Measurements from ENCODE around the gene PDCD4.

Gene PDCD4

DNA sequence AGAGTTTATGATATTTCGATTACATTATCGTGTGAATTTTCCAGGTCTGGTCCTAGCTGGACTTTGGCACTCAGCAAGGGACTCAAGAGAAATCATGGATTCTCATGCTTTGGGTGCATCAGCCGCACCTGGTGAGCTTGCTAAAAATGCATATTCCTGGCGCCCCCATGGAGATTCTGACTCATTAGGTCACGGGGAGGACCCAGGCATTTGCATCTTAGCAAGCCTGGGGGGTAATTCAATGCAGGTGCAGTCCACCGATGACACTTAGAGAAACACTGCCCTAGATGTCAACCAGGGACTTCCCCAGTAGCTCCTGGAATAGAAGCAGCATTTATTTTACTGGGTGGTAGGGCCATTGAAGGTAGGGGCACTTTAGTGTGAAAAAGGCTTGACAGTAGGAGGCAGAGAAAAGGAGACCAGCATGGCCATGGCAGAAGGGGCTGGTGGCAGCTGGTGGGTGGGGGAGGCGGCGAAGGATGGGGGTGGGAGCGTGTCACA, 29.9 kb upstream of the PDCD4 start:
- DNase-seq, result no peak

DNA sequence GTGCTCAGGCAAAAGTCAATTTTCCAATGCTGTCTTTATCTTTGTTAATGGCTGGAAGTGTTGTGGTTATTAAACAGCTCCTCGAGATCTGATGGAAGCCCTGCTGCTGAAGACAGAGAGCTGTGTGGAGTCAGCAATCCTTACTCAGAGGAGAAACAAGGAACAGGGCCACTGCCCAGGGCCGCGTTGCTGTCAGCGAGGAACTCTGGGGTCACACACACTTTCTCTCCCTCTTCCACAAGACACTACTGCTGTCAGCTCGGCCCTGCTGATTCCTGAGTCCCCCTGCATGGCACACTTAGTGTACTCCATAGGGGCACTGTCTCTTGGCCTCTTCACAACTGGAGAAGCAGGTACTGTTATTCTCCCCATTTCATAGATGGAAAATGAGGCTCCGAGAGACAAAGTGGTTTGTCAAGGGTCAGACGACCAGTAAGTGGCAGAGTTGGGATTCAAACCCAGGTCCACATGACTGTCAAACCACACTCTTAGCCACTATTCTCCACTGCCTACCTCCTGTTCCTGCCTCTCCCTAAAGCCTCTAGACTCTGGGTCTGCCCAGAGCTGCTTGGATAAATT, 29.3 kb upstream of the PDCD4 start:
- DNase-seq, result no peak

DNA sequence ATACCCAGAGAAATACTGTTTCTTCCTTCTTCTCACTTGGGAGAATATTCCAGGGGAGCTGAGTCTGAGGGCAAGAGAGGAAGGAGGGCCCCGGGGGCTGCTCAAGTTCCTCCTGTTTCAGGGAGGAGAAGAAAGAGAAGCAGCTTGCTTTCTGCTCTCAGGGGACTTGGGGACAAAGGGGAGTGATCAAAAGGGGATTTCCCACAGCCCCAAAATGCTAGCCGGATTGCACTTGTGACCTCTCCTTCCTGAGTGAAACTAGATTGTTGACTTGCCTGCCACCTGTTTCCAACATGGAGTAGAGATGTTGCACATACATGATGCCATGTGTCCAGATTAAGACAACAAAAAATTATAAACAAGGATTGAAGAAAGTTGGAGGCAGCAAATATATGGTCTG, 28.7 kb upstream of the PDCD4 start:
- DNase-seq, result peak in 1 of 51 donors; percentile 20

DNA sequence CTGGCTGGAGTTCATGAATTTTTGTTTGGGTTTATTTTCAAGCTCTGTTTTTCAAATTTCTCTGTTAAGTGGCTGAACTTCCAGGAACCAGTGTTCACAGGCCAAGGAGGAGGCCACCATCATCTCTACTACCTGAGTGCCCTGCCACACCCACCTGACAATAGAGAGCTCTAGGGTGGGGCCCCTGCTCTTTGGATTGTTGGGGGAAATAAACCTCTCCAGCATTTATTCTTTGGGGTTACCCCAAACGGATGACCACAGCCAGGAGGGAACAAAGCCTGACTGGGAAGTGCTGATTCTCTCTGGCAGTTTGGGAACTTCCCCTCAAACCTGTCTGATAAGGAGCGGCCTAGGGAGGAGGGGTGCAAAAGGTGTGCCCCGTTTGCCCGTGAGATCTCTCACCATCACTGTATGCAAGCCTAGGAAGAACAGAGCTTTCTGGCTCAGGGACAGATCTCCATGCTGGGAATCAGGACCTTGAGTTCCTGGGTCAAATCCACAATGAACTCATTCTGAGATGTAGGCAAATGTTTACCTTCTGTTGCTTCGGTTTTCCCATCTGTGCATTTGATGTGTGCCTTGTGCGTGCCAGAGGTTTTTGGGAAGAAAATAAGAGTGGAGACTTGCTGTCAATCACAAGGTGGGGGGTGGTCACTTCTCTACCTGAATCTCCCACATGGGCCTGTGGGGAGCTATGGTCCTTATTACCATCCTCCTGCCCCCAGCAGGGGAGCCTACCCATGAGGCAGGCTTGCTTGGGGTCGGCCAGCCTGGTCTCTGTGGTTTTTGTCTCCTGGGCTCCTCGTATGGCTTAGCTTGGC, 27.7 kb upstream of the PDCD4 start:
- DNase-seq, result no peak

GRCh38 chr10:110844617-110844881, 27.2 kb upstream of the PDCD4 start:
- no peak for DNase-seq

DNA sequence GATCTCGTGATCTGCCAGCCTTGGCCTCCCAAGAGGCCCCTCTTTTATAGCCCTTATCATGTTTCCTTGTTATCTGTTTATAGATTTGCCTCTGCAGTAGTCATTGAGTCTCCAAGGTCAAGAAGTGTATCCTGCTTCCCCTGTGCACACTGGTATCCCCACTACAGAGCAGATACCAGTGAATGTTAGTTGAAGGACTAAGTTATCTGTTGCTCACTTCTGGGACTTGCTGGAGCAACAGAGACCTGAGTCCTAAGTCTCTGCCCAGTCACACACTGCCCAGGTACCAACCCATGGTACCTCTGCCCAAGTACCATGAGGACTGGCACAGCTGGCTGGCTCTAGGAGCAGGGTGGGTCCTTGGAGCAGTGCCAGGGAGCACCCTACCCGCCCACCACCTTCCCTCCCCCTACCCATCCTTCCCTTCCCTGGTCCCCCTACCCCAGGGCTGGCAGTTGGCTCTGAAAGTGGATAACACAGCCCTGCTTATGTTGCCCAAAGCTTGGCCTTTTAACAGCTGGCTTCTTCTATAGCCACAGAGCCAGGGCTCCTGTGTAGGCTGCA, 26.5 kb upstream of the PDCD4 start:
- DNase-seq, result no peak

DNA sequence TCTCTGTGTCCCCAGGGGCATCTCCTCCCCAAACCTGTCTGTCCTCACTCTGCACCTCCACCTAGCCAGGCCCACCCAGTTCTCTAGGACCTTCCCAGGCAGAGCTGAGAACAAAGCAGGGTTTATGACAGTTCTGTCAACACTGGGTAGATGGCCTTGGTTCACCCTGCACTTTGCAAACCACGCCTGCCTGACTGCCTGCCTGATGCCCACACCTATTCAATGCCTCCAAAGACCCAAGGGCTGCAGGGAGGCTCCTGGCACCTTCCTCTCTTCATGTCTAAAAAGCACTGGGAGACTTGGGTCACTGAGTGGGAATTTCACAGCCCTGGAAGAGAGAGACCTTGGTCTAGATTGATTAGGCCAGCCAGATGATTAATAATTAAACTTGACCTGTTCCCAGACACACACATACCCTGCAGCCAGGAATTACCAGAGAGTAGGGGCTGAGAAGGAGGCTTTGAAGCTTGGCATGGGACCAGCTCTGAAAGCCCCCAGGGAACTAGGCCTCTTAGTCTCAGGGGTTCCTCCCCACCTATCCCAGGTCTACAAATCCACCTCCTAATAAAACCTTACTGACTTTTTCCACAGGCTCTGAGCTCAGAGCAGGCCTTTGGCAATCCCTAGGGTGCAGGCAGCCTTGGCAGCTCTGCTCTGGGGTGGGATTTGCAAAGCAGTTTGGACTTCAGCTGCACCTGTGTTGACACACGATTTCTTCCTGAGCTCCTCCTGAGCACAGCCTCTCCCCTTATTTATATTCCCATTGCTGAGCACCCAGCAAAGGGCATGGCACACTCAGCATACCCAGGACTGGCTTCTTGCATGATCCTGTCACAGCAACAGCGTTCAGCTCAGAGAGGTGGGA, 25.7 kb upstream of the PDCD4 start:
- DNase-seq, result no peak

DNA sequence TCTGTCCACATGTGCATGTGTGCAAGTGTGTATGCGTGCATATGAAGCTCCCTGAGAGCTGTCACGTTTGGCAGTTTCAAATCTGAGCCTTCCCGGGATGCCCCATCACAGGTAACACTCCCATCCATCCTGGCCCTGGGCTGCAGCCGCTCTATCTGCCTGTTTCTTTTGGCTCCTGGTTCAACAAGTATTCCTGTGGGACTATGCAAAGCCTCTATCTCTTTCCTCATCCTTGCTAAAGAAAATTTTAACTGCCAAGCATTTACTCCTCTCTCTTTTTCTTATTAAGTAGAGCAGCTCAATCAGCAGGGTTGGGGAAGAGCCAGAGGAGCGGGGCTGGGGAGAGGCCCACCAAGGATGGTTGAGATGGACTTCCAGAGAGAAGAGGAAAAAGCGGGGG, 24.4 kb upstream of the PDCD4 start:
- DNase-seq, result no peak

GRCh38 chr10:110848106-110848505, 23.6 kb upstream of the PDCD4 start:
- DNase-seq, result no peak

- no peak for DNase-seq
Measured at GRCh38 chr10:110850099-110850498, 21.6 kb upstream of the PDCD4 start.

DNA sequence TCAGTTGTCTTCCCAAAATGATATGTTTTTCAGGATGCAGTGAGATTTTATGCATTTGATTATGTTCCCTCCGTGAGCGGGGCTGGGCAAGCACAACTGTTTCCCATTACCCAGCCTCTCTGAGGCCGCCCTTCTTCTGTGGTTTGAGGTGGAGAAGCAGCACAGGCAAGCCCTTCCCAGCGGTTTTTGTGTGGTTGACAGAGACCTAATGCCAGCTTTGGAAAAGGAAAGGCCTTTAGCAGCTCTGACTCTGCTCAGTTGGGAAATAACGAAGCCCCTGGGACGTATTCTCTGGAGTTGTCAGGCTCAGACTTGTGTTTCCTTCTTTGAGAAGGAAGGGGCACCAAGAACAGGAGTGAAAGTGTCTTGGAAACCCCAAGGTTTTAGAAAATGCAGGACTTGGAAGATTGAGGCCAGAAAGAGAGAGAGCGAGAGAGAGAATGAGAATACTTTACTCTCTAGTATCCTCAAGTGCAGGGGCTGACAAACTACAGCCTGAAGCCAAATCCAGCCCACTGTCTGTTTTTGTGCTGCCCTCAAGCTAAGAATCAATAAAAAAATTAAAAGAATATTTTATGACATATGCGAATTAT, 20.6 kb upstream of the PDCD4 start:
- DNase-seq, result no peak

- no peak for DNase-seq
Measured at GRCh38 chr10:110852255-110852896, 19.4 kb upstream of the PDCD4 start.

DNA sequence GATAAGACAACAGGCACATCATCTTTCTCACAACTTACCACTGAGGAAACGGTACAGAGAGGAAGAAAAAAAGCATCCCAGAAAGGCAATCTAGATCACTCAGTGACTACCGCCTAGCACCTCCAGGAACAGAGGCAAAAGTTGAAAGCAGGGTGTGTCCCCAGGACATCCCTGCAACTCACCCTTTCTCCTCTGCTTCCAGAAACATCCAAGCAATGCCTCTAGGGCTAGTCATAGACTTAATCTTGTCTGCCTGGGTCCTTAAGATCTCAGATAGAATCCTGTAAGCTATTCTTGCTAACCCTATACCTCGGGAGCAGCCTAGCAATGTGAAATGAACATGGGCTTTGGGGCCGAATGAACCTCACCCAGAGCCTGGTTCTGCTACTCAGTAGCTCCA, 18.8 kb upstream of the PDCD4 start:
- DNase-seq, result no peak

GRCh38 chr10:110853921-110854605, 17.7 kb upstream of the PDCD4 start:
- DNase-seq, result no peak

GRCh38 chr10:110857265-110858171, 14.2 kb upstream of the PDCD4 start:
- peak in 12 of 51 donors; percentile 9 to 62 (median 28) for DNase-seq

GRCh38 chr10:110858297-110858934, 13.3 kb upstream of the PDCD4 start:
- DNase-seq, result peak in 1 of 51 donors; percentile 38

DNA sequence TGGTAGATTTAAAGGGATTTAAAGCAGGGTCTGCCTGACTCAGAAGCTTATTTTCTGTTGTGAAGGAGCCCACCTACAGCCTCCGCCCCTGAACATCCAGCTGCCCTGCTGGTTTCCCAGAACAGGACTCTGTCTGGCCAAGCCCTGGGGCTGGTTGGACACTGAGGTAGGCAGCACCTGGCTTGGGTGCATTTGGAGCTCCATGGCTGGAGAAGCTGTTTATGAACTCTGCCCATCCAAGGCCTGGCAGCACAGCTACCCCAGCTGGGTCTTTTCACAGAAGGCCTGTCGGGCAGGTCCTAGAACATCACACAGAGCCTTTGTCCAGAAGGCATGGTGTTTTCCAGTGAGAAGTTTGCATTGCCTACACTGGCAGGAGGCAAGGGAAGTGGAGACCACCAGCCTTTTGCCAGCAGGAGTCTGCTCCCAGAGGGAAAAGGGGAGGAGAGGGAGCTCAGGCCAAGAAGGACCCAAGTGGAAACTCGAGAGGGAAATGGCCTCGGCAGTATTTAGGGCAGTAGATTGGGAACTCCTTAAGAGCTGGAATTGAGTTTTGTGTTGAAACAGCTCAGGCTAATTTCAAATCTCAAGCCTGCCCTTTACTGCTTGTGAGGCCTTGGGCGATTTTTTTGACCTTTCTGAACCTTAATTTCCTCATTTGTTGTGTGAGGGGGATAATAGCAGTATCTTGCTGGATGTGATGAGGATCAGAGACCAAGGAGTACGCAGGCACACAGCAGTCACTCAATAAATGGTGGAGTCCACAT, 12.3 kb upstream of the PDCD4 start:
- DNase-seq, result peak in 1 of 51 donors; percentile 27

- no peak for DNase-seq
Measured at GRCh38 chr10:110859973-110860376, 11.8 kb upstream of the PDCD4 start.

All from hypothalamus (tissue), 51 donors.